Sigmoid colon (tissue), 4 donors: ENCODE measurements around the gene ADAM10.

ENCODE experiments used
- EP300 ChIP-seq, 4 donors: sonication (generic); formaldehyde crosslinking; IDR thresholded peaks; one replicate each; pipeline ENCODE4 v1.6.1; 2017; ENCODE audit warnings: antibody characterized with exemption in 4 of 4
- POLR2AphosphoS5 ChIP-seq, 4 donors: sonication (generic); formaldehyde crosslinking; IDR thresholded peaks; one replicate each; pipeline ENCODE4 v1.6.1; 2017; ENCODE audit warnings: antibody characterized with exemption in 4 of 4
- TF ChIP-seq, protein P1 (sequence below), 4 experiments: fragments of 450-650 bp in 3 of 4; fragments of 200-600 bp in 1 of 4; IDR thresholded peaks; one replicate each; pipeline ENCODE4 v1.5.1; 2016 to 2019; ENCODE audit warnings: antibody characterized with exemption in 4 of 4, mild to moderate bottlenecking in 3 of 4, moderate library complexity in 2 of 4

DNA sequence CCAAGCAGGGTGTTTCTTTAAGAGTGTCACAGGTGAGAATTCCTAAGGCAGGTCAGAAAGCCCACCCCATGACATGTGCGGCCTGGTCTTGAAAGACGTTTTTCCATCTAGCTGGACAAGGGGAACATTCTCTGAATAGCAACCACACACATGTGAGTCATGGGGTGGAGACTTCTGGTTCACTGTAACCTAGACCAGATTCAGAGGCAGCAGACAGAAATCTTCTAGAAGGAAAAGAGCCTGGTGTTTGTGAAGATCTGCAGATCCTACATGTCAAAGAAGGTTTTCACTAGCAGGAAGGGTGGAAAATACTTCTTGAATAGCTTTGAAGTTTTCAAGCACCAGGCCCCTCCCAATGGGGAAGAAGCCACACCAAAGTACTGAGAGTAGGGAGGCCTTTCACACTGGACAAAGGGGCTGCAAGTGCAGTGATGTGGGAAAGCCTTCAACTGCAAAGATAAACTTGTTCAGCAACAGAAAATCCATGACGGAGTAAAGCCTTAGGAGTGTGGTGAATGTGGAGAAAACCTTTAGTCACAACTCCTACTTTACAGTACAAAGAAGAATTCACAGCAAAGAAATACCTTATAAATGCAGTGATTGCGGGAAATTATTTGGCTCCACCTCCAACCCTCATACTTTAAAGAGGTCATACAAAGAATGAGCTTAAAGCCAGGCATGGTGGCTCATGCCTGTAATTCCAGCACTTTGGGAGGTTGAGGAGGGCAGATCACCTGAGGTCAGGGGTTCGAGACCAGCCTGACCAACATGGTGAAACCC is 17.6 kb downstream of the ADAM10 start:
- TF ChIP-seq, protein P1, sequence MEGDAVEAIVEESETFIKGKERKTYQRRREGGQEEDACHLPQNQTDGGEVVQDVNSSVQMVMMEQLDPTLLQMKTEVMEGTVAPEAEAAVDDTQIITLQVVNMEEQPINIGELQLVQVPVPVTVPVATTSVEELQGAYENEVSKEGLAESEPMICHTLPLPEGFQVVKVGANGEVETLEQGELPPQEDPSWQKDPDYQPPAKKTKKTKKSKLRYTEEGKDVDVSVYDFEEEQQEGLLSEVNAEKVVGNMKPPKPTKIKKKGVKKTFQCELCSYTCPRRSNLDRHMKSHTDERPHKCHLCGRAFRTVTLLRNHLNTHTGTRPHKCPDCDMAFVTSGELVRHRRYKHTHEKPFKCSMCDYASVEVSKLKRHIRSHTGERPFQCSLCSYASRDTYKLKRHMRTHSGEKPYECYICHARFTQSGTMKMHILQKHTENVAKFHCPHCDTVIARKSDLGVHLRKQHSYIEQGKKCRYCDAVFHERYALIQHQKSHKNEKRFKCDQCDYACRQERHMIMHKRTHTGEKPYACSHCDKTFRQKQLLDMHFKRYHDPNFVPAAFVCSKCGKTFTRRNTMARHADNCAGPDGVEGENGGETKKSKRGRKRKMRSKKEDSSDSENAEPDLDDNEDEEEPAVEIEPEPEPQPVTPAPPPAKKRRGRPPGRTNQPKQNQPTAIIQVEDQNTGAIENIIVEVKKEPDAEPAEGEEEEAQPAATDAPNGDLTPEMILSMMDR (IDR thresholded peaks at IDR 0.05) = no peak
- TF ChIP-seq POLR2AphosphoS5 (IDR thresholded peaks at IDR 0.05) (no peak), EP300 (IDR thresholded peaks at IDR 0.05) (no peak)
